Neuronal stem cell (in vitro differentiated cells): Measurements from ENCODE around the gene USP13.

Source experiments
- DNase-seq: peaks from one replicate; pipeline ENCODE4 v3.0.0-alpha.2; 2013; ENCODE audit warnings: low spot score
- H2AFZ ChIP-seq: one replicate; pipeline ENCODE4 v1.6.1; 2013; ENCODE audit warnings: mild to moderate bottlenecking, low read length, inconsistent platforms
- H2AK5ac ChIP-seq: 2 replicates; pipeline ENCODE4 v1.6.1; 2013; ENCODE audit warnings: low read depth, mild to moderate bottlenecking, inconsistent platforms, low read length, moderate library complexity, mixed read lengths
- H2BK120ac ChIP-seq: 2 replicates; pipeline ENCODE4 v1.6.1; 2013; ENCODE audit warnings: low read depth, mild to moderate bottlenecking, inconsistent platforms, low read length, moderate library complexity, mixed read lengths
- H2BK12ac ChIP-seq: one replicate; pipeline ENCODE4 v1.6.1; 2013; ENCODE audit warnings: low read length, inconsistent platforms
- H2BK15ac ChIP-seq: 2 replicates; pipeline ENCODE4 v1.6.1; 2013; ENCODE audit warnings: mild to moderate bottlenecking, low read length, inconsistent platforms, mixed read lengths
- H2BK5ac ChIP-seq: one replicate; pipeline ENCODE4 v1.6.1; 2013; ENCODE audit warnings: inconsistent platforms, mild to moderate bottlenecking, low read length, moderate library complexity
- H3K14ac ChIP-seq: one replicate; pipeline ENCODE4 v1.6.1; 2013; ENCODE audit warnings: low read length, inconsistent platforms
- H3K18ac ChIP-seq: 2 replicates; pipeline ENCODE4 v1.6.1; 2013; ENCODE audit warnings: low read length, inconsistent platforms
- H3K23ac ChIP-seq: 2 replicates; pipeline ENCODE4 v1.6.1; 2013; ENCODE audit warnings: low read depth, mild to moderate bottlenecking, mixed read lengths, low read length, inconsistent platforms; ENCODE audit not compliant: poor library complexity
- H3K27ac ChIP-seq: replicated peaks from 3 replicates; pipeline ENCODE4 v1.5.1; 2013; ENCODE audit warnings: low read length, inconsistent platforms
- H3K27me3 ChIP-seq, 3 experiments: 2 replicates each; pipeline ENCODE4 v1.6.1; 2013; ENCODE audit warnings: low read length in 3 of 3, mild to moderate bottlenecking in 2 of 3, inconsistent platforms in 1 of 3, low read depth in 1 of 3, mixed read lengths in 1 of 3, moderate library complexity in 1 of 3; ENCODE audit not compliant: control insufficient read depth in 3 of 3, insufficient read depth in 3 of 3
- H3K36me3 ChIP-seq, 2 donors: replicated peaks in 1 of 2; 2 replicates each; pipeline ENCODE4 v1.6.1; 2013; ENCODE audit warnings: low read length in 2 of 2; ENCODE audit not compliant: control insufficient read depth in 2 of 2, insufficient read depth in 2 of 2
- H3K4ac ChIP-seq: 2 replicates; pipeline ENCODE4 v1.6.1; 2013; ENCODE audit warnings: inconsistent platforms, mild to moderate bottlenecking, low read length, moderate library complexity
- H3K4me1 ChIP-seq, 2 donors: 1 replicate in 1 of 2; 2 replicates in 1 of 2; pipeline ENCODE4 v1.6.1; 2013; ENCODE audit warnings: low read length in 2 of 2, low read depth in 1 of 2; ENCODE audit not compliant: control insufficient read depth in 2 of 2, insufficient read depth in 1 of 2
- H3K4me2 ChIP-seq: one replicate; pipeline ENCODE4 v1.6.1; 2013; ENCODE audit warnings: mild to moderate bottlenecking, low read length, inconsistent platforms; ENCODE audit not compliant: insufficient read depth, poor library complexity, severe bottlenecking
- H3K4me3 ChIP-seq, 2 donors: 2 replicates each; pipeline ENCODE4 v1.5.1; 2013; ENCODE audit warnings: low read length in 2 of 2, mild to moderate bottlenecking in 2 of 2, inconsistent platforms in 1 of 2, moderate library complexity in 1 of 2
- H3K79me1 ChIP-seq: one replicate; pipeline ENCODE4 v1.6.1; 2013; ENCODE audit warnings: low read depth, mild to moderate bottlenecking, inconsistent platforms, low read length, moderate library complexity
- H3K9ac ChIP-seq: one replicate; pipeline ENCODE4 v1.6.1; 2013; ENCODE audit warnings: mild to moderate bottlenecking, low read depth, low read length, inconsistent platforms; ENCODE audit not compliant: poor library complexity
- H3K9me3 ChIP-seq, 2 donors: replicated peaks in 1 of 2; 2 replicates each; pipeline versions ENCODE3 to v1.6.1; 2013; ENCODE audit warnings: low read length in 2 of 2, mild to moderate bottlenecking in 2 of 2, inconsistent platforms in 1 of 2, low read depth in 1 of 2, mixed read lengths in 1 of 2, moderate library complexity in 1 of 2; ENCODE audit not compliant: control insufficient read depth in 2 of 2, insufficient read depth in 1 of 2
- H4K8ac ChIP-seq: one replicate; pipeline ENCODE4 v1.6.1; 2013; ENCODE audit warnings: low read depth, mild to moderate bottlenecking, inconsistent platforms, low read length, moderate library complexity
- H4K91ac ChIP-seq: one replicate; pipeline ENCODE4 v1.6.1; 2013; ENCODE audit warnings: low read length, low read depth, mild to moderate bottlenecking, inconsistent platforms; ENCODE audit not compliant: poor library complexity
- WGBS, 2 donors: extraction: QIAGEN DNeasy Blood & Tissue Kit; methylation state at CpG; one replicate each; pipeline ENCODE4 v1.1.7; 2013; ENCODE audit warnings: missing lambda C conversion rate in 2 of 2, mixed read lengths in 1 of 2; ENCODE audit not compliant: insufficient read length in 2 of 2, insufficient replicate concordance in 1 of 2; ENCODE audit errors: extremely low coverage in 2 of 2; 5-methylcytosine and 5-hydroxymethylcytosine counted together

USP13 gene

DNA sequence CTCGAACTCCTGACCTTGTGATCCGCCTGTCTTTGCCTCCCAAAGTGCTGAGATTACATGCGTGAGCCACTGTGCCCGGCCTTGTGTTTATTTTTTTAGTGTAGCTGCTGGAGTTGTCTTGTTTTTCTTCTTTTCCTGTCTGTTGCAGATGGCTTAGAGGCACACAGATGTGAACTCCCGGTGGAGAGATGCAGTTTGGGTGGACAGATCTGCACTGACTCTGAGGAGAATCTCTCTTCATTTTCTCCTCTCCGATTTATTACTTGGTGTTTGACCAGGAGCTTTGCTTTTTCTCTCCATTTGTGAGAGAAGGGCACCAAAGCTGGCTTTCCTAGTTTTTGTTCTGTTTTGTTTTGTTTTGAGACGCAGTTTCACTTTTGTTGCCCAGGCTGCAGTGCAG is 62.7 kb downstream of the USP13 start:
- no peak overlapping the region for H3K18ac ChIP-seq
- H3K23ac ChIP-seq = no peak overlapping the region
- no CpG with 5 or more reads among the region's 7 CpGs for WGBS, 2 donors
- no peak overlapping the region for H3K9ac ChIP-seq
- H3K4me1 ChIP-seq = peaks cover 0 to 6% of the 10 kb centered on the region in 2 donors
- no peaks in the 10 kb centered on the region for H3K9me3 ChIP-seq
- no peak overlapping the region for H2AFZ ChIP-seq
- peaks cover 2% of the 10 kb centered on the region for H3K79me1 ChIP-seq
- H3K27me3 ChIP-seq = no peaks in the 10 kb centered on the region
- DNase-seq = no peak
- no peak overlapping the region for H2BK15ac ChIP-seq
- no peak overlapping the region for H4K91ac ChIP-seq
- H3K14ac ChIP-seq = no peak overlapping the region
- H3K4me2 ChIP-seq = no peak overlapping the region
- no peak overlapping the region for H3K4me3 ChIP-seq
- H2BK120ac ChIP-seq = no peak overlapping the region
- H2BK5ac ChIP-seq = no peak overlapping the region
- H3K36me3 ChIP-seq = peaks cover 3 to 39% of the 10 kb centered on the region in 2 donors
- H4K8ac ChIP-seq = no peak overlapping the region
- no peak overlapping the region for H3K4ac ChIP-seq
- no peak overlapping the region for H2AK5ac ChIP-seq
- no peak overlapping the region for H2BK12ac ChIP-seq
- H3K27ac ChIP-seq = no peak overlapping the region

DNA sequence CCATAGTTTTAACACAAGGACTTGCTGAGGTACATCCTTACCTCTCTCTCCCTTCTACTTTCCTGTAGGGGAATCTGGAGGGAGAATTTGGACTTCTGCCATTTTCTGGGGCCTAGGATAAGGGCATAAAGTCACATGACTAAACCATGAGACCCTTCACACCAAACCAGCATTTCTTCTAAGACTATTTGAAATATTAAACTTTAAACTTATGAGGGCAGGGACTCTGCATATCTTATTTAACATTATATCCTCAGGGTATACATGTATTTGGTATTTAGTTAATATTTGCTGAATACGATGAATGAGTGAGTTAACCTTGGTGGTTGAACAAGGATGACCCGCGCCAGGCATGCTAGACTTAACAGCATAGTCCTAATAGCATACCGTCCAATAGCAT is 63.4 kb downstream of the USP13 start:
- no peak overlapping the region for H2BK12ac ChIP-seq
- H3K23ac ChIP-seq = no peak overlapping the region
- no peak overlapping the region for H3K18ac ChIP-seq
- no peaks in the 10 kb centered on the region for H3K9me3 ChIP-seq
- H3K4ac ChIP-seq = no peak overlapping the region
- H3K14ac ChIP-seq = no peak overlapping the region
- no peak overlapping the region for H3K4me2 ChIP-seq
- H2AK5ac ChIP-seq = no peak overlapping the region
- no peak overlapping the region for H4K91ac ChIP-seq
- peaks cover 2 to 38% of the 10 kb centered on the region in 2 donors for H3K36me3 ChIP-seq
- H2BK5ac ChIP-seq = no peak overlapping the region
- no CpG with 5 or more reads among the region's 4 CpGs for WGBS, 2 donors
- H3K4me1 ChIP-seq = peaks cover 0 to 6% of the 10 kb centered on the region in 2 donors
- no peak for DNase-seq
- no peak overlapping the region for H2AFZ ChIP-seq
- H3K79me1 ChIP-seq = peaks cover 2% of the 10 kb centered on the region
- H2BK15ac ChIP-seq = no peak overlapping the region
- no peak overlapping the region for H3K27ac ChIP-seq
- H3K4me3 ChIP-seq = no peak overlapping the region
- no peaks in the 10 kb centered on the region for H3K27me3 ChIP-seq
- no peak overlapping the region for H2BK120ac ChIP-seq
- no peak overlapping the region for H4K8ac ChIP-seq
- no peak overlapping the region for H3K9ac ChIP-seq

DNA sequence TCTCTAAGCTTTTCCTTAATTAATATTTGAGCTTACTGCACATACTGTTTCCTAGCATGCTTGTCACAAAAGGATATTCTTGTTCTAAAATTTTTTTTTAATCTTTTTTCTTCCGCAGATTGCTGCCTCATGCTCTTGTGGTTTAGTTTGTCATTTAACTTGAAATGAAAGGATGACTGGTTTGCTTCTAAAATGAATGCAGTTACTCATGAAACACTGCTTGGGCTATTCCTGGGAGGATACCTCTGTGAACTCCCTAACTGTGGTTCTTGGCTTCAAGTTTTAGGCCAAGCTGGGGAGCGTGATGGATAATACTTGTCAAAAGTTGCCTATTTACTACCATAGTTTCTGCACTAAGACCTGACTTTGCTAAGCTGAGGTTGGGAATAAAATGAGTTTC is 64.0 kb downstream of the USP13 start:
- Histone ChIP-seq H4K91ac (no peak overlapping the region), H3K27me3 (no peaks in the 10 kb centered on the region), H3K79me1 (peaks cover 2% of the 10 kb centered on the region), H2BK15ac (no peak overlapping the region), H3K14ac (no peak overlapping the region), H2BK12ac (no peak overlapping the region), H3K4me3 (no peak overlapping the region), H3K23ac (no peak overlapping the region), H3K4me2 (no peak overlapping the region), H2AFZ (no peak overlapping the region), H2AK5ac (no peak overlapping the region), H3K4ac (no peak overlapping the region), H3K9me3 (no peaks in the 10 kb centered on the region), H3K4me1 (peaks cover 0 to 6% of the 10 kb centered on the region in 2 donors), H2BK5ac (no peak overlapping the region), H4K8ac (no peak overlapping the region), H3K36me3 (peaks cover 6 to 38% of the 10 kb centered on the region in 2 donors), H3K27ac (no peak overlapping the region), H3K18ac (no peak overlapping the region), H3K9ac (no peak overlapping the region), H2BK120ac (no peak overlapping the region)
- no peak for DNase-seq
- no CpG with 5 or more reads among the region's 2 CpGs for WGBS, 2 donors

DNA sequence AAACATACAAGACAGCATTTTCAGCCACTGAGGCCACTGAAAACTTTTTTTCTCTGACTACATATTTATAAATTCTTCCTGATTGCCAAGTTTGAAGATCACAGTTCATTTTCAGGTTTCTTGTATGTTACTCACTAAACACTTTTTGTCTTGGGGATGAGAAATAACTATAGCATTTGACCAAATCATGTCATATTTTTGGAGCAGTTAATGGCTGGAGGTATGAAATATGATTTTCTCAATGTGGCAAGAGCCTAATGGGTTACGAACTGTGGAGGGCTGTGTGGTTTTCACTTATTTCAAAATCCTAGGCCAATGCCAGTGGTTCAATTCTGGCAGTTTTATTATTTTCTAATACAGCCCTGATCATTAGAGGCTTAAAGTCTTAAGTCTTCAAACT is 64.4 kb downstream of the USP13 start:
- Histone ChIP-seq H3K79me1 (peaks cover 2% of the 10 kb centered on the region), H2BK120ac (no peak overlapping the region), H3K27ac (no peak overlapping the region), H3K4me3 (no peak overlapping the region), H3K4me2 (no peak overlapping the region), H4K8ac (no peak overlapping the region), H3K4me1 (peaks cover 0 to 6% of the 10 kb centered on the region in 2 donors), H4K91ac (no peak overlapping the region), H3K4ac (no peak overlapping the region), H3K14ac (no peak overlapping the region), H3K36me3 (peaks cover 6 to 38% of the 10 kb centered on the region in 2 donors), H3K9me3 (no peaks in the 10 kb centered on the region), H3K18ac (no peak overlapping the region), H2AK5ac (no peak overlapping the region), H2BK5ac (no peak overlapping the region), H3K27me3 (no peaks in the 10 kb centered on the region), H2AFZ (no peak overlapping the region), H3K9ac (no peak overlapping the region), H2BK15ac (no peak overlapping the region), H2BK12ac (no peak overlapping the region), H3K23ac (no peak overlapping the region)
- no peak for DNase-seq
- WGBS, 2 donors = no CpG with 5 or more reads among the region's 1 CpG
